Measurements from ENCODE around the gene CHD2.

GRCh38 chr15:93027413-93027812 lies 127.3 kb downstream of the CHD2 start:
- TF ChIP-seq ZNF274 (IDR thresholded peaks at IDR 0.05; ENCODE audit: low read depth, low read length) (no peak), YY1 (IDR thresholded peaks at IDR 0.05; ENCODE audit: insufficient read depth, insufficient read length) (no peak)

All from NT2/D1 (cell line).